ENCODE measurements around the gene RGMB. TPM values are rescaled to one million over a fixed set of nuclear protein-coding genes. Genes with fewer than 3 reads are reported as not detected.

RGMB gene
- total RNA-seq, 1 donor from 2014 or later: 0.22 TPM

DNA sequence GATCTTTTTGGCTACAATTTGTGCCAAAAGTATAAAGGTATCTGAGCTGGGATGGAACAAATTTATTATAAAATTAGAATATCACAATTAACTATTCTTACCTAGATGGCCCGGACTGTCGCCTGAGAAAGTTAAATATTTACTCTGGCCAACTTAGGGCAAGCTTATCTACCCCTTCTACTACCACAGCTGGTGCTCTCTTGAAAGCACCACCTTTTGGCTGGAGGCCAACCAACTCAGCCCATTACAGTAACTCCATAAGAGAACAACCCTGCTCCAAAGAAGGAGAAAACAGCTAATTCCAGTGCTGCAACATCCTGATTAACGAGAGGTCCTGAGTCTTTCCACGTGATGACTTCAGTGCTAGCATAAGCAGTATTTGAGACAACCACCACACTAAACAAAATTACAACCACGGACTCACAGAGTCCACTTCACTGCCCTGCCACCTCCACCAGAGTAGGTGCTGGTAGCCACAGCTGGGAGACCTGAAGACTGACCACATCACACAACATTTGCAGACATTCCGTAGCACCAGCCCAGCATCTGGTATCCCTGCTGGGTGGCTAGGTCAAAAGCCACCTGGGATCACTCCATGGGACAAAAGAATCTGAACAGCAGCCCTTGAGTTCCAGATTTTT, 43.2 kb downstream of the RGMB start:
- intact Hi-C loops (cut with micrococcal nuclease): loop anchor here (1.0 kb wide), 1 partner anchor 41 kb away; no protein-coding TSS in a partner anchor

DNA sequence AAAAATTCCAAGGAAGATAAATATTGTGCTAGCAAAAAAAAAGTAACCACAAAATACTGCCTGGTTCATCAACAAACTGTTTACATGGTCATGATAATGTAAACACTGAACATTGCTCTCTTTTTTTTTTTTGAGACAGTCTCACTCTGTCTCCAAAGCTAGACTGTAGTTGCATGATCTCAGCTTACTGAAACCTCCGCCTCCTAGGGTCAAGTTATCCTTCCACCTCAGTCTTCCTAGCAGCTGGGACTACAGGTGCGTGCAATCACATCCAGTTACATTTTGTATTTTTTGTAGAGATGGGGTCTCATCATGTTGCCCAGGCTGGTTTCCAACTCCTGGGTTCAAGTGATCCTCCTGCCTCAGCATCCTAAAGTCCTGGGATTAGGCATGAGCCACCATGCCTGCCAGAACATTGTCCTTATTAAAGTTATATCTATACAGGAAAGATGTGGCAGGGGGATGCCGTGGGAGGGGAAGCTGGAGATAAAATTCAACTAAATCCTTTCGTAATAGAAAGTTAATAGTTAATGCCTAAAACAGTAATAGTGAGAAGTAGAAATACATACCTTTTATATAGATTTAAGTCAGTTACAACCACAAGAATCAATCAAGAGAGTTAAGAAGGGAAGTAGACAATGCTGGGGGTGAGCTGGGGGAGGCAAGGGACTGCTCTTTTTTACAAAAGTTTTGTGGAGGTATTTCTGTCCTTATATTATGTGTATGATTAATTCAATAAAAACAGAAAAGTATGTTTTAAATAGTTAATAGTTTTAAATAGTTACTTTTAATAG, 52.3 kb downstream of the RGMB start:
- intact Hi-C loops (cut with micrococcal nuclease): no loop called here

DNA sequence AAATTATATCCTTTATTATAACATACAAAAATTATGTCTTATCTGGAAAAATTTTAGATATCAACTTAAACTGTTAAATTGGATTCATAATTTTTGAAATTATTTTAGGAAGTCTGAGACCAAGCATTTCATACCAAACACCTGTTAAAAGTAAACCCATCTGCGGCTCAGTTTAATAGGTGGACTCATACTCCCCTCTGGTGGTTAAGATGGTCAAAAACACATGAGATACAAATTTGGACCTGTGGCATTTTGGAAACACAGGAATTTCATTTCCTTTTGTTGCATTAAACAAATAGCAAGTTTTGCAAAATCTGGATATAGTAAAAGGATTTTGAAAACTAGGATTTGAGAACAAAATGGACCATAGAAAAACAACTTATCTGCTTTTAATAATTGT, 53.7 kb downstream of the RGMB start:
- intact Hi-C loops (cut with micrococcal nuclease): no loop called here

DNA sequence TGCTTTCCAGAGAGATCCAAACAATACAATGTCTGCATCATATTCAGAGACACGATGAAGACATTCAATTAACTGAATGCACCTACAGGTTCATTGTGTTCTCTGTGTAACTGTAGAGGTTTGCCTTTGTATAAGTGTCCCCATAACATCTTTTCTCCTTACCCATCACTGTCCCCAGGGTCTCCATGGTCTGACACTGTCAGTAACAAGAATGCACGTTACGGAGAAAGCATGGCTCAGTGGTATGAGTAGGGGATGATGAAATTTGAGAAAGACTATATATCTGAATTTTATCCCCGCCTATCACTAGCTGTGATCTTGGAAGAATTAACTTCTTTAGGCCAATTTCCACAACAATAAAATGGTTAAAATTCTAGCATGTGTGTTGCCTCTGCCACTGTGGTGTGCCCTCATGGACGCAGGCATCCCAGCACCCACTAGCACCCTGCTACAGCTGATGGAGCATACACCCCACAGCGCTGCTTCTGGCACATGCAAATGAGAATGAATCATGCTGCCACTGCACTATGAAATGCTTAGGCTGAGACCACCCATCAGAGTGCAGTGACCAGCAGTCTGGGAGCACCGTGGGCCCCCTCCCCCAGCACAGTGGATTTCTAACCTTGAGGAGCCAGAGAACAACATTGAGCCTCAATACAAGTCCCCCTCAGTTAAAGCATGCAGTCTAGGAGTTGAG, 54.3 kb downstream of the RGMB start:
- intact Hi-C loops (cut with micrococcal nuclease): no loop called here

DNA sequence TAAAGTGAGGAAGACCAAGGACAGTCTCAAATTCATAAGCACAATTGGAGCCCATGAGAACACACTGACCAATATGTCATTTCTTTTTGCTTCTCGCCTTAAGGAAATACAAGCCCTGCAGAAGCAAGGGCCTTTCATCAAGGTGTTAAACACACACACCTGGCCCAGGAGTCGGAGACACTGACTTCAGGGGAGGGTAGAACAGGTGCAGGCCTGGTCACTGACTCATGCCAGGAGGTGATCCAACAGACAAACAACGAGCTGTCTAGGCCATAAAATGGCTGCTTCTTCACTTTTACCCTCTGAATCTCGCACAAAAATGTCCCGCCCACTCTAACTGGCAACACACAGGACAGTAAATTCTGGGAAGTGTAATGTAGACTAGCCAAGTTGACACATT, 62.7 kb downstream of the RGMB start:
- intact Hi-C loops (cut with micrococcal nuclease): no loop called here

DNA sequence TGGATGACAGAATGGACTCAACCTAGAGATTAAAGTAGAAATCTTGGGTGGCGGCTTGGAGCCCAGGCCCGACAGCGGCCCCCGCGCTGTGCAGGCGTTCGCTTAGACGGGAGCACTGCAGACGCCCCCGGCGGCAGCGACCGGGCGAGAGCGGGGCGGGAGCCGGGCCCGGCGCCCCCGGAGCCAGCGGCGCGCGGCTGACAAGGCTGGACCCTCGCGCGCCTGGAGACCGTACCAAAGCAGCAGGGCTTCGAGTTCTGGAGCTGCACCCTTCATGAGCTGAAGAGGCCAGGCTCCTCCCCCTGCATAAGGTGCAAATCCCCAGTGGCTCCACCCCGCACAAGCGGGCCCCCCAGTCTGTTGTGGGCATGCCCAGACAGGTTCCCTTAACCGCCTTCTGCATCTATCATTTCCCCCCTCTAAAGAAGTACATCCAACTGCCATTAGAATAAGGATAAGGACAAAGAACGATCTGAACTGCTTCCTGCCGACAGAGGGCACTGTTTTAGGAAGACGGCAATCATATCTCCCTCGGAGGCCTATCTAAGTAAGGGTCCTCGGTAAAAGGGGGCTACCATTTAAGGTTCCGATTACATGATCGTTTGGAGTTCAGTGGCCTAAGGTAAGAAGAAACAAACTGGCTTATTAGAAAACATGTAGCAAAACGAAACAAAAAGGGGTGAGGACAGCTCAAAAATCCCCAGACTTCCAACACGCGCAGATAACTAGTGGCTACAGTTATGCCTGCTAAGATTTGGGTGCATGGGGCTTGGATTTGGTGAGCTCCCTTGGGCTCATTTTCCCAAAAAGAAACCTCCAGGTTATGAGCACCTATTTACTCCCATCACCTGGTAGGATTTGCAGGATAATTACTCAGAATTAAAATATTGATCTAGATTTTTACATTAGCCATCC, 66.3 kb downstream of the RGMB start:
- intact Hi-C loops (cut with micrococcal nuclease): no loop called here

DNA sequence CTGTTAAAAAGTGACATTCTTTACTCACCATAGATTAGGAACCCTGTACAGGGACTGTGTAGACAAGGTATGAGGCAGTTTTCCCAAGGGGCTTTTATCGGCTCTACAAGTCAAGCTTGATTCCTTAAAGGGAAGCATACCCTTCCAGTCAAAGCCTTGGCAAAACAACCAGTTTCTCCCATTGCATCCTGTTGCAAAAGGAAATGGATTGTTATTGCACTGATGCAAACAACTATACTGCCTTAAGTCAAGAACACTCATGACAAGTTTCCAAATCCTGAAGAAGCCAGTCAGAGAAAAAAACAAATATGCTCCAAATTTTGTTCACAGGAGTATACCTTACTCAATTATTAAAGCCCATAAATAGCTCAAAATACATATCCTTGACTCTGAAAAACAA, 67.5 kb downstream of the RGMB start:
- intact Hi-C loops (cut with micrococcal nuclease): no loop called here

DNA sequence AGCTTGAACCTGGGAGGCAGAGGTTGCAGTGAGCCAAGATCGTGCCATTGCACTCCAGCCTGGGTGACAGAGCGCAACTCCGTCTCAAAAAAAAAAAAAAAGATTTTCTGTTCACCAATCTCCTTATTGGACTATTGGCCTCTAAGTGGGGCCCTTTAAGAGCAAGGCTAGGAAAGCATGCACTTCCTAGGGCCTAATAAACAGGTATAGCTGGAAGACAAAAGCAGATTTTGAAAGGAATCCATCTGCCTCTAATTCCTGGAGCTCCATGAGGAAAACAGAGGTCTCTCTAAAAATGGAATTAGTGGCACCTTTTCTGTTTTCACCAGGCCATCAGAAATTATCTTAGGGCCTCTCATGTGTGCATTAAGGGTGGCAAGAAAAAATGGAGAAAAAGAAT, 70.0 kb downstream of the RGMB start:
- intact Hi-C loops (cut with micrococcal nuclease): no loop called here

DNA sequence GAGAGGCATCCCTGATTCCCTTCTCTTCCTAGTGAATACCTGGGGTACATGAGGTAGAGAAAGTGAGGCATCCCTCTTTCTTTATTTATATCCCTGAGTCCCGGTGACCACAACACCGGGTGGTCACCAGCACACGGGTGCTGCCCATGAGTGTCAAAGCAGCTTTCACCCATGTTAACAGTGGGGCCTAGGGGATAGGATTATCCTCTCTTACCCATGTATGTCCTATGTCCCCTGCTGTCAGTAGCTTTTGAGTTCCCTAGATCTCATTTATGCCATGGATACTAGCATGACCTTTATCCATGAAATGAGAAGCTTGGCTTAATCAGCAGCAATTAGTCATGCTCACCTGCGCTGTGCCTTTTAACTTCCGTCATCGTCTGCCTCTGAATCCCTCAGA, 71.4 kb downstream of the RGMB start:
- intact Hi-C loops (cut with micrococcal nuclease): no loop called here

DNA sequence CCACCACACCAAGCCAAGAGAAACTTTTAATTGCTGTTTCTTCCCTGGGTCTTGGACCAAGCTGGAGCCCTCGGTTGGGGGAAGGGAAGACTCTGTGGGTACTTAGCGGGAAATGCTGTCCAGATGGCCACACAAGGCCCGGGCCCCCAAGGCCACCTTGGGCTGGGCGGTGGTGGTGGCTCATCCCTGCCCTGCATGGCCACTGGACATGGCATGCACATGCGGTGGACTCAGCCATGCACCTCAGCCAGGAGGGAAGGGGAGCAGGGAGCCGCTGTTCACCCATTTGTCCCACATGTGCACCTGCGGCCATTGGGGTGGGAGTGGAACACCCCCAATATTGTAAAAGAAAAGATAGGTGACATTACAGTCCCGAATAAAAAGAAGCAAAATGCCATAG, 72.4 kb downstream of the RGMB start:
- intact Hi-C loops (cut with micrococcal nuclease): no loop called here

Other genes starting within 250 kb of the RGMB start
- gene CHD1, start 155.3 kb downstream of the RGMB start, total RNA-seq: 54.5 and 63.8 TPM in 2 replicates

All from T-helper 1 cell treated with Interleukin-12 subunit alpha and Interleukin-12 subunit beta and Interleukin-4 antibody, amounts not matched to agents 30 ng/mL and 1 ng/mL, for 36 hours (primary cell).